Stimulated activated CD4-positive, alpha-beta T cell treated with anti-CD3 and anti-CD28 coated beads, TNF-alpha, amount 100 ng/mL, for 24 hours (primary cell): Measurements from ENCODE around the gene PDF.

Experiments
- DNase-seq, 3 experiments: peaks; one replicate each; pipeline ENCODE4 v3.0.0-alpha.2; 2020; ENCODE audit warnings: low read depth in 3 of 3

PDF gene

DNA sequence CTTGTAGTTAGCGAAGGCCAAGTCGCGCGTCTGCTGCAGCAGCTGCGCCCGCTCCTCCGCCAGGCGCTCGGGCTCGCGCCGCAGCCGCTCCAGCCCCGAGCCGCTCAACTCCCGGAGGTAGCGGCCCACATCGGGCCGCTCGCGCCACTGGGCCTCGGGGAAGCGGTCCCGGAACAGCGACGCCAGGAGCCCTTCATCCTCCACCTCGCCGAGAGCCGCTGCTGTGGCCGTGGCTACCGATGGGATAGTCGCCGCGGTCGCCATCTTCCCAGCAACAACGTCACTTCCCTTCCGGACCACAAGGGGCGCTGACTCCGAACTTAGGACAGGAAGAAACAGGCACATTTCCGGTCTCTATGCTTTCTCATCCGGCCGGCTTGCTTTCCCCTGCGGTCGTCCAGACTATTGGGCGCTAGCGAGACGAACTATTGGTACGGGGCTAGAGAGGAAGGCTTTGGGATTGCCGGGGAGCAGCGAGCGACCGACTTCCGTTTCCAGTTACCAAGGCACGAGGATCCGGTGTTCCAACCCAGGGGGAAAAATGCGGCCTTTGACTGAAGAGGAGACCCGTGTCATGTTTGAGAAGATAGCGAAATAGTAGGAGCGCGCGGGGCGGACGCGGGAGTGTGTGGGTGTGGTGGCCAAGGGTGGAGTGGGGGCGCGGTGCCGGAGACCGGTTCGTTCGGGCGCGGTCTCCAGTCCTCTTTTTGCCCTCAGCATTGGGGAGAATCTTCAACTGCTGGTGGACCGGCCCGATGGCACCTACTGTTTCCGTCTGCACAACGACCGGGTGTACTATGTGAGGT, 9.1 kb upstream of the PDF start, which contains the start of the genes COG8 and NIP7:
TSS of gene COG8 (minus strand) at position 276 of the 806 bp plus-strand sequence. CDS start at position 264, 12 bp downstream.
TSS of gene NIP7 (plus strand) at position 484 of the 806 bp plus-strand sequence. CDS start at position 542, 58 bp downstream.
- DNase-seq: peak; percentile 83 to 92 (median 91)

DNA sequence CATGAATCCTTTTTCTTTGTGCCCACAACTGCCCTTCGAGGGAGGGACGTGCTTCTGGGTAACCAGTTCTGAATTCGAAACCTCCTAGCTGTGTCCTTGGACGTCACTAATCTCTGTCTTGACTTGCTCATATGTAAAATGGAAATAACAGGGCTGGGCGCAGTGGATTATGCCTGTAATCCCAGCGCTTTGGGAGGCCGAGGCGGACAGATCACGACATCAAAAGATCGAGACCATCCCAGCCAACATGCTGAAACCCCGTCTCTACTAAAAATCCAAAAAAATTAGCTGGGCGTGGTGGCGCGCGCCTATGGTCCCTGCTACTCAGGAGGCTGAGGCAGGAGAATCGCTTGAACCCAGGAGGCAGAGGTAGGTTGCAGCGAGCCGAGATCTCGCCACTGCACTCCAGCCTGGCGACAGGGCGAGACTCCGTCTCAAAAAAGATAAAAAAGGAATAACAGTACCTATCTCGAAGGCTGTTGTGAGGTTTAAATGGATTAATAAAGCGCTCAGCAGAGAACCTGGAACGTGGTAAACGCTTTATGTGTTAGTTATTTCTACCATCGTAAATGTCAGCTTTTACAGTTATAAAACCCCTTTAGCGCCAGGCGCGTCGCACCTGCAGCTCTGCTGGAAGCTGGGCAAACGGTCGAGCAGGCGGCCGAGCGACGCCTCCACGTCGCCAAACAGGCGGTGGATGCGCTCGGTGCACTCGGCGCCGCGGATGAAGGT, 8.3 kb upstream of the PDF start:
- no peak for DNase-seq

DNA sequence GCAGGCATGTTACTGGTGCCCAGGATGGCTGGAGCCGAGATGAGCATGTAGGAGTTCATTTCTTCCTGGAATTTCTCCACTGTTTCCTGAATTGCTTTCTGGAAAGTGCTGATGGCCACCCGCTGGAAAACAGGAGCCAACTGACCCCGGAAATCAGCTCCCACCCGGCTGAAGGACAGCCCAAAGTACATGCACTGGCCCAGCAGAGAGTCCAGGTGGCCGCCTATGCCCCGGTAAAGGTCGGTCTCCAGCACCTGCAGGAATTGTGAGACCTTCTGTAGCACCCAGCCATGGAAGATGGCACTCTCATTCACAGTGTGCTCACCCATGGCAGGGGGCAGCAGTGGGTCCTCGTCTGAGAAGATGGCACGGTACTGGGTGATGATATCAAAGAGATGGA, 4.3 kb upstream of the PDF start:
- no peak for DNase-seq

DNA sequence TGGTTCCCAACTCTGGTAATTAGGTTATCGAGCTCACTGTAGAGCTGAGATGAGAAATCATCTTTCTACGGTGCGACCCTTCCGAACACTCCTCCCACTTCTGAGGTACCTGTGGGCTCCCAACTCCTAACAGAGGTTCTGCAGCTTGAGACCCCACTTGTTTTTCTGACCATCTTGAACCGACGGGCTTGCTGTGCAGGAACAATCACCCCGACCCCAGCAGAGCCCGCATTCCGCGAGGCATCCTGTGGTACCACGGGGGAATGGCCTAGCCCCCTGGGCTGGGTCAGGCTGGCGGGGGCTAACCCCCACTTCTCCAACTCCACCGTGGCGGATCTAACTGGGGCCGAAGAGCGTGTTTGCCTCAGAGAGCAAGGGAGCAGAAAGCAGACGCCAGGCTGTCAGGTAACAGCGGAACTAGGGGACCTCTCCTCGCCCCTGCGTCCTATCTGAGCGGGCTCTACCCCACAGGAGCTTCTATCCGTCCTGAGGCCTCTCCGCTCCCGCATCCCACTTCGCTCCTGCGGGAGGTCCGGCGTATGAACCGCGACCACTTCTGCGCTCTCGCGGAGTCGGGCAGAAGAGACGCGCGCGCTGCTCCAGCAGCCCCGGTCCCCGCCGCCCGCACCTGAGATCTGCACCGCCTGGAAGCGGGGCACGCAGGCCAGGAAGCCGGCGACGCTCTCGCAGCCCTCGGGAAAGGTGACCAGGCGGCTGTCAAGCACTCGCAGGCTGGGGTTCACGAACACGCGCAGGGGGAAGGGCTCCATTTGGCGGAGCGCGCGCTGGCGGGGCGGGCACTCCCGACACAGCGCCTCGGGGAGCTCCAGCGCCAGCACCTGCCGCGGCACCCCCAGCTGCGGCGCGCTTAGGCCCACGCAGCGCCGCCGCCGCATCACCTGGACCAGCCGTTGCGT, 761 bp downstream of the PDF start:
- peak in 1 of 3 experiments; percentile 42 for DNase-seq

DNA sequence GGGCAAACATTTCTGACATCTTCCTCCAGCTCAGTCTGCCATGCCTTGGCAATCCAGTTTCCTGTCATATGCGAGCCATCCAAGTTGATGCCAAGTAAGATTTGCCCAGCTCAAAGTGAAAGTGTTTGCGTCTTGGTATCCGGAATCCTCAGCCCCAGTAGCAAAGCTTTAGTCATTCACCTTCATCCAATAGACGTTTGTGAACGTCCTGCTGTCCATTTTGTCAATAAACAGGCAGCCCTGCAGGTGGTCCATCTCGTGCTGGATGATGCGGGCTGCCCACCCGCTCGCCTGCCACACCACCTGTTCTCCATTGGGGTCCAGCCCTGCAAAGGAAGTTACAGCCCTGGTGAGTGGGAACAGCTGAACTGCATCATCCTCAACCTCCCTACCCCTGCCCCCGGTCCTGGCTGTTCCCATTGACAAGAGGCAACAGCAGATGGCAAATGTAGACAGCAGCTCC, 1.5 kb downstream of the PDF start:
- DNase-seq: no peak

DNA sequence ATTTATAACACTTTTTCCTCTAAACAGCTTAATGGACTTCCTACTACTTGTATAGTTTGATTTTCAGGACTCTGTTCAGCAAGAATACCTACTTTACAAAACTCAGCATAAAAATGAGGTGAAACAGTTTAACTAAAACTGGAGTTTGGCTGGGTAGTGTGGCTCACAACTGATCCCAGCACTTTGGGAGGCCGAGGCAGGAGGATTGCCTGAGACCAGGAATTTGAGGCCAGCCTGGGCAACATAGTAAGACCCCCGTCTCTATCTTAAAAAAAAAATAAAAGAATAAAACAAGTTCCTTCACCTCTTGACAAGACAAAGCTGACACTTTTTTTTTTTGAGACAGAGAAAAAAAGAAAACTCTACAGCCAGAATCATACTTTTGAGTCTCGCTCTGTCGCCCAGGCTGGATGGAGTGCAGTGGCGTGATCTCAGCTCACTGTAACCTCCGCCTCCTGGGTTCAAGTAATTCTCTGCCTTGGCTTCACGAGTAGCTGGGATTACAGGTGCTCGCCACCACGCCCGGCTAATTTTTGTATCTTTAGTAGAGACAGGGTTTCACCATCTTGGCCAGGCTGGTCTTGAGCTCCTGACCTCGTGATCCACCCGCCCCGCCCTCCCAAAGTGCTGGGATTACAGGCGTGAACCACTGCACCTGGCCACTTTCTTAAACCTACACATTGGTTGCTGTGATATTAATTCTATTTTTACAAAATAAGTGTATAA, 2.6 kb downstream of the PDF start:
- no peak for DNase-seq

DNA sequence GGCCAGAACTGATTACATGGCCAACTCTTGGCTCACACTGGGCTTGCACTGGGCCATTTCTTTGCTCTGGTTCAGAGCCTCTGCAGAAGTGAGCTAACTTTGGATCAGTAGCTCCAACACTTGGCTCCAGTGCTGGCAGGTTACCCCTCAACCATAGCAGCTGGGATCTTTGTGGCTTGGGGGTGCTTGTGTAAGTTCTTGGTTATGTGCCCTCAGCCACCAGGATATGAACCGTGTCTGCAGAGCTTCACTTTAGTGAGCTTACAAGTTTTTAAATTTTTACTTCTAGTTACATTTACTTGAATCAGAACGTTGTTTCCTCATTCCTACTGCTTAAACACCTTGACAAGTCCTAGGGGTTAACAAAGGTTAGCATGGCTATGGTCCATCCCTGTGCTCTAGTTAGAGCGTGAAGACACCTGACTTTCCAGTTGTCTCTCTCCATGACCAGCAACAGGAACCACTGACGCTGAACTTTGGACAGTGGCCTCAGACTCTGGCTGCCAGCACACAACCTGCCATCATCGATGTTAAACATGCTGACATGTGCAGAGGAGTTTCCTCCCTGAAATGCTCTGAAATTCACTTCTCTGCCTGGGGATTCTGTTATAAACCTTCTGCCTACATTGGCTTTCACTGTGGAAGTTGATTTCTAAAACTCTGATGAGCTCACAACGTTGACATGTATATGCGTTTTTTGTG, 4.1 kb downstream of the PDF start:
- DNase-seq: no peak

DNA sequence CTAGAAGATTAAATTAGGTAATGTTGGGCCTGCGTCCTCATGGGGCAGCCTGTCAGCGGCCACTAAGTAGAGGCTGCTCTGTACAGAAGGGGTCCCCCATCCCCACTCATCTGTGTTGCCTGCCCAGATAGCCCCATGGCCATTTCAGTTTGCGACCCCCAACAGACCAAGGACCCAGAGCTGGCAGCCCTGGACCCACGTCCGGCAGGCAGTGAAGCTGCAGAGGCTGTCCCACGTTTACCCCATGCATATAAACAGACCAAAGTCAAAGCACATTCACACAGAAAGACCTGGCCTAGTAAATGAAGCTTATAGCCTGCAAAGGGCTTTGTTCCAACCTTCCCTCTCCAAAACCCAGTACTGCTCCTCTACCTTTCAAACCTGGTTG, 4.6 kb downstream of the PDF start:
- DNase-seq: no peak

DNA sequence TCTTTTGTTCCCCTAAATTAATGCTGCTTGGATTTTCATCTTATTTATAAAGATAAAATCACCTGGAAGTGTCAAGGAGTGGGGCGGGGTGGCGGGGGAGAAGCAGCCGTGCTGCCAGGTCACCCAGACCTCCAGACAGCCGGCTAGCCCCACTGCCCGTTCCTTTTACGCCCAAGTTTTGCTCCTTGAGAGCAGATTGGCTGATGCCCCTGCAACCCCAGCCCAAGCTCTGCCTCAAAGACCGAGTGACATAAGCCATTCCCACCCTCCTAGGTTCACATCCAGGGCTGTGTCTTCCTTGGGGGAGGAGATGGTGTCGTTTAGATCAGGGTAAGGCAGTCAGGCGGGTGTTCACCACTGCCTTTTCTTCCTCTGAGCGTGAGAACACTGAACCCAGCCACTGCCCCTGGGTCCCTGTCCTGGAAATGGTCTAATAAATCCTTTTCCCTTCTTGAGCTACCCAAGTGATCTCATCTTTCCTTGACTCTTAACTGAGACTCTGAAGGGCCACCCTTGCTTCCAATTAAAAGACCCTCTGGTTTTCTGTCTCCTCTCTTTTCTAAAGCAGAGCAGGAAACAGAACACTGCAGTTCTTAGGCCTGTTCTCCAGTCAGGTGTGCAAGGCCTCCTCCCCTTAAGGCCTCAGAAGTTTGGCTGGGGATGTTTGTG, 5.7 kb downstream of the PDF start:
- DNase-seq: no peak

DNA sequence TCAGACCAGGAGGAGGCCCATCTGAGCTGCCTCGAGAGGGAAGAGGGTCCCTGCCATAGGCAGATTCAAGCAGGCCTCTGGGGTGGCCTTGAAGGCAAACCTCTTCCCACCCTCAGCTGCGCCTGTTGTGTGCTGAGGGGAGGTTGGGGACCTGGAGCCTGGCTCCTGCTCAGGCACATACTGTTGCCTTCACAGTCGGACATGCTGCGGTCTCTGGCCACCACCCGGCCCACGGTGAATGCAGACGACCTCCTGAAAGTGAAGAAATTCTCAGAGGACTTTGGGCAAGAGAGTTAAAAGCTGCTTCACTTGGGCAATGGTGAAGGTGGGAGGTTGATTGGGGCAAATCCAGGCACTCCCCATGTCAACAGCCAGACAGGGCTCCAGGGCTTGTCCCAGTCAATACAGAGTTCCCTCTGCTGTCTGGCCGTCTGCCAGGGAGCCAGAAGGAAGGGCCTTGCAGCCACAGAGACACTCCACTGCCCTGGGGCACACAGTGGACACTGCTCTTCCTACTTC, 6.3 kb downstream of the PDF start:
- DNase-seq: no peak

DNA sequence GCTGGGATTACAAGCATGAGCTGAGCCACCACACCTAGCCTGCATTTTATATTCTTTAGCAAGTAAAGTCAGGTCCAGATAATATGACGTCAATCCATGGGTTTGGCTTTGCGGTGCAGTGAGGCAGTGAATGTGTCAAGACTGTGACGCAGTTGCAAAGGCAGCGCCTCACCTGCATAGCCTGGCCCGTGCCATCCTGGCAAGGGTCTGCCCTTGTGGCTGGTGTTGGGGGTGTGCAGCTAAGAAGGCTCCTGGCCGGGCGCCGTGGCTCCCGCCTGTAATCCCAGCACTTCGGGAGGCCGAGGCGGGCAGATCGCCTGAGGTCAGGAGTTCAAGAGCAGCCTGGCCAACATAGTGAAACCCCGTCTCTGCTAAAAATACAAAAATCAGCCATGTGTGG, 7.0 kb downstream of the PDF start:
- no peak for DNase-seq

DNA sequence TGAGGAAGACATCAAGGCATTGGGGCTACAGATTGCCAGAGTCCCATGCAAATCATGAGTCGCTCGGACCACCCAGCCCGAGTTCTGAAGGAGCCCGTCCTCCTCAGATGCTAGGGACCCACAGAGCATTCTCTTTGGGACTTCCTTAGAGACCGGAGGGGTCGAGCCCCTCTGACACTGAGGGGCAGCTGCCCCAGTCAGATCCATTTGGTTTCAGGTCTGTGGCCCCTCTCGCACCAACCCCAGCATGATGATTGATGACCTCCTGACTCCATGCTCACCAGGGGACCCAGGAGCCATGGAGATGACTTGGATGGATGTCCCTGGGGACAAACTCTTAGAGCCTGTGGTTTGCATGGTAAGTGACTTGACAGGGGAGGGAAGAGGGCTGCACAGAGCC, 8.0 kb downstream of the PDF start:
- DNase-seq: no peak

DNA sequence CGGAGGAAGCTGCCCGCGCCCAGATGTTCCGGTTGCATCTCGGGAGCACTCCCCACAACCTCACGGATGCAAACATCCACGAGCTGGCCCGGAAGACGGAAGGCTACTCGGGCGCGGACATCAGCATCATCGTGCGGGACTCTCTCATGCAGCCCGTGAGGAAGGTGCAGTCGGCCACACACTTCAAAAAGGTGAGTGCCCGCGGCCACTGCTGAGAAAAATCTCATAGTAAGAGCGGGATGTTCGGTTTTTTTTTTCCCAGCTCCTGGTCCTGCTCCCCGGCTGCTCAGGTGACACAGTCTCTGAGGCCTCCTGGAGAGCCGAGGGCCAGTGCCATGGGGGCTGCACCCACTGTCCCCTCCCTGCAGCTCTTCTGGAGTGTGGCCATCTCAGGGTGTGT, 9.3 kb downstream of the PDF start:
- no peak for DNase-seq

DNA sequence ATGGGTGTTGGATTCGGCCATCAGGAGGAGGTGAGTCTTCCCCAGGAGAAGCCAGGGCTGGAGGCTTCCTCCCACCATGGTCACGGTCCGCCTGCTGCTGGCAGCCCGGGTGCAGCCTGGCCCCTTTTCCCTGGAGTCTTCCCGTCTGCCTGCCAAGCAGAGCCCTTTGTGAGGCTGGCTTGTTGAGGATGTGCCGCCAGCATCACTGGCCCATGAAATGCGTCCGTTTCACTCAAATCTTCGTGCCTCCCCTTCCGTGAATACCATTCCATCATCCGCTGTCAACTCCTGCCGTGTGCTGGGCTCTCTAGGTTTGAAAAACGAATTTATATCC, 9.7 kb downstream of the PDF start:
- DNase-seq: no peak

DNA sequence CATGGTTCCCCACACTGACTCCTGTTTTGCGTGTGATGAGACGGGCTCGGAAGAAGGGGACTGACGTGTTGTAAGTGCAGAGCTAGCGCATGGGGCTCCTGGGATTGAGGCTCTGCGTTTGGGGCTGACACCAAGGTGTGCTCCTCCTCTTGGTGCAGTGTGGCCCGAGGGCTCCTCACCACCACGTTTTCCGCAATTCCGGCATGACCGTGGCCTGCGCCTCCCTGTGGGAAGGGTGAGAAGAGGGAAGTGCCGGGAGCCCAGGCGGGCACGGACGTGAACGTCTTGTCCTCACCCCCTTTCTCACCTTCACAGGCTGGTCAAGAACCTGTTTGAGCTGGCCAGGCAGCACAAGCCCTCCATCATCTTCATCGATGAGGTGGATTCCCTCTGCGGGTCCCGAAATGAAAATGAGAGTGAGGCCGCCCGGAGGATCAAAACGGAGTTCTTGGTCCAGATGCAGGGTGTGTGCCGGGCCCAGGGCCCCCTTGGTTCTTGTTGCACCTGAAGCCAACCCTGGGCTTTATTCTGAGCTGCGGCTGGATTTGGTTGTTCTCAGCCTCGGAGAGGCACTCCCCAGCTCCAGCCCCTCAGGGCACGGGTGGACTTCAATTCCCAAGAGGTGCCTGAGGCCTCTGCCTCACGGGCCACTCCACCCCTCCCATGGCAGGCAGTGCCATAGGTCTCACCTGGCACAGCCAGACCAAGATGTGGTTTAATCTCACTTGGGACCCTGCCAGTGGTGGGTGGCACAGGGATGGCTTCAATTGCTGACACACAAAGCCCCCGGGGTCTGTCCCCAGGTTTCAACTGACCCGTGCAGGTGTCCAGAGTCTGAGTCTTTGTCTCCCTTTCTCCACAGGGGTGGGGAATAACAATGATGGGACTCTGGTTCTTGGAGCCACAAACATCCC, 10.3 kb downstream of the PDF start:
- DNase-seq: no peak

DNA sequence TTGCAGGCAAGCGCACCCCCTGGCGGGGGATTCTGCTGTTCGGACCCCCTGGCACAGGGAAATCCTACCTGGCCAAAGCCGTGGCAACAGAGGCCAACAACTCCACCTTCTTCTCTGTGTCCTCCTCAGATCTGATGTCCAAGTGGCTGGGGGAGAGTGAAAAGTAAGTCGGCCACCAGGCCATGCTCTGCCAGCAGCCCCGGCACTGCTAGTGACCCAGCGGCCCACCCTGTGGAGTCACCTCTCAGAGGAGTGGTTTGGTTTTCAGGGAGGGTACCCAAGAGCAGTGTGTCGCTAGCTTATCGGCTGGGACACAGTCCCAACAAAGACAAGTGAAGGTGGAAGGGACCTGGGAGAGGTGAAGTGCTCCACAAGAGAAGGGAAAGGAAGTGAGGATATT, 11.0 kb downstream of the PDF start:
- DNase-seq: no peak

DNA sequence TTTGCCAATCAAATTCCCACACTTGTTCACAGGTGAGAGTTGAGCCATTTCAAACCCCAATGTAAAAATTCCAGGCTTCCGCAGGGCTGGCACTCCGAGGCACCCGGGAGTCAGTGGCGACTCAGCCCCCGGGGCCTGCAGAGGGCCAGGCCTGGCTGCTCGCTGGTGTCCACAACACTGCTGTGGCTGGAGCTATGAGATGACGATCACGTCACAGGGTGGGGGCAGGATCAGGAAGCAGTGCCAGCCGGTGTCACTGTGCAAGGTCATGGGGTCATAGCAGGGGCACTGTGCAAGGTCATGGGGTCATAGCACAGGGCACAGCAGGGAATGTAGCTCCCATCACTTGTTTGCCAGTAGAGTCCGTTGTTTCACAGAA, 11.5 kb downstream of the PDF start:
- no peak for DNase-seq

DNA sequence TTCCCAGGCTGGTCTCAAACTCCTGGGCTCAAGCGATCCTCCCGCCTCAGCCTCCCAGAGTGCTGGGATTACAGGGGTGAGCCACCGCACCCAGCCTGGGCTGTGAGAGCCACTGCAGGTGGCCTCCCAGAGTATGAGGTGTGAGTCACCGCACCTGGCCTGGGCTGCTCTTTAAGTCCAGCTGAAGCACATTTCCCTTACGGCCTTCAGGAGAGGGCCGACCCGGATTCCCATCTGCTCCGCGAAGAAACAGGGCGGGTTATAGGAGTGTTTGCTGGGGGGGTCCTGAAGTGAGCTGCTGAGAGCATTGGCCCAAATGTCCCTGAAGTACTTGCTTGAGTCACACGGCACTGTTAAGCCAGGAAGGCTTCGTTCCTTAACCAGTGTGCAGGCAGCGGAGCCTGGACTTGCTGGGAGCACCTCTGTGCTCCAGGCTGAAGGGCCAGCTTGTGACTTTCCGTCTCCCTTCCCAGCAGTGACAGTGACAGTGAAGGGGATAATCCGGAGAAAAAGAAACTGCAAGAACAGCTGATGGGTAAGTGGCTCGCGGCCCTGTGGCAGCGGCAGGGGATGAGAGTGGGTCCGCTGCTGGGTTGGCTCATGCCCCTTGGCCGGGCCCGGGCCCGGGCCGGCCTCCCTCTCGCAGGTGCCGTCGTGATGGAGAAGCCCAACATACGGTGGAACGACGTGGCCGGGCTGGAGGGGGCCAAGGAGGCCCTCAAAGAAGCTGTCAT, 12.0 kb downstream of the PDF start:
- no peak for DNase-seq
